Measurements from ENCODE around the gene JAKMIP2. TPM values are rescaled to one million over a fixed set of nuclear protein-coding genes. Genes with fewer than 3 reads are reported as not detected.

Gene JAKMIP2
- total RNA-seq, 4 donors from 2014 or later = 0.45 TPM; not detected in 3

DNA sequence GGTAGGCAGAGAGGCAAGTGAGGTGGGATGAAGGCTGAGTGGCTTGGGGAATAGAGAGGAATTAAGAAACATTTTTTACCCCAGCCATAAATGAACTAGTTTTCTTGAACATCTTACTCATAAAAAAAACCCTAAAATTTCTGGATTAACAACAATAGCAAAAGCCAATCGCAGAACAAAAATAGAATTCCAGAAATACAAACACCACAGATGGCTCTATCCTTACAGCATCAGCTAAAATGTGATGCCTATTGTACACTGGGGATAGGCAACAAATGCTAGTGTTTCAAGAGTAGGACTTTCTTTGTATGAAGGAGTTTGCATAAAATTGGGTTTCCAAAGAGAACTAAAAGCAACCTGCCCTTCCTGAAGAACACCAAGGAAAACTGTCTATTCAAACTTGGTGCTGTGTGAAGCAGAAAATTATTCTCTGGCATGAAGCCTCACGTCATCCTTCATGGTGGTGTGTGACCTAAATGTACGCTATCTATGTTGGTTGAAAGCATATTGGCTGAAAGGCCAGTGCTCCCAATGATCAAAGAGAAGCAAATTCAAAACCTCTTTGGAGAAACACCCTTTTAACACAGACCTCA lies 82.9 kb downstream of the JAKMIP2 start:
- no peak overlapping the region for H3K27ac ChIP-seq
- peaks cover 8% of the 10 kb centered on the region for H3K9me3 ChIP-seq
- DNase-seq (ENCODE audit: low spot score in 2 of 2) = no peak
- no peak for TF ChIP-seq POLR2AphosphoS5 (IDR thresholded peaks at IDR 0.05)
- no peak for TF ChIP-seq POLR2A (IDR thresholded peaks at IDR 0.05)
- TF ChIP-seq, protein P1, sequence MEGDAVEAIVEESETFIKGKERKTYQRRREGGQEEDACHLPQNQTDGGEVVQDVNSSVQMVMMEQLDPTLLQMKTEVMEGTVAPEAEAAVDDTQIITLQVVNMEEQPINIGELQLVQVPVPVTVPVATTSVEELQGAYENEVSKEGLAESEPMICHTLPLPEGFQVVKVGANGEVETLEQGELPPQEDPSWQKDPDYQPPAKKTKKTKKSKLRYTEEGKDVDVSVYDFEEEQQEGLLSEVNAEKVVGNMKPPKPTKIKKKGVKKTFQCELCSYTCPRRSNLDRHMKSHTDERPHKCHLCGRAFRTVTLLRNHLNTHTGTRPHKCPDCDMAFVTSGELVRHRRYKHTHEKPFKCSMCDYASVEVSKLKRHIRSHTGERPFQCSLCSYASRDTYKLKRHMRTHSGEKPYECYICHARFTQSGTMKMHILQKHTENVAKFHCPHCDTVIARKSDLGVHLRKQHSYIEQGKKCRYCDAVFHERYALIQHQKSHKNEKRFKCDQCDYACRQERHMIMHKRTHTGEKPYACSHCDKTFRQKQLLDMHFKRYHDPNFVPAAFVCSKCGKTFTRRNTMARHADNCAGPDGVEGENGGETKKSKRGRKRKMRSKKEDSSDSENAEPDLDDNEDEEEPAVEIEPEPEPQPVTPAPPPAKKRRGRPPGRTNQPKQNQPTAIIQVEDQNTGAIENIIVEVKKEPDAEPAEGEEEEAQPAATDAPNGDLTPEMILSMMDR (IDR thresholded peaks at IDR 0.05) = no peak
- no peak for TF ChIP-seq EP300 (IDR thresholded peaks at IDR 0.05)
- H3K4me1 ChIP-seq = no peaks in the 10 kb centered on the region
- no peak overlapping the region for H3K4me3 ChIP-seq
- WGBS = 87% methylated on average over 3 of the region's 3 CpGs
- no peaks in the 10 kb centered on the region for H3K36me3 ChIP-seq
- H3K27me3 ChIP-seq = no peaks in the 10 kb centered on the region

DNA sequence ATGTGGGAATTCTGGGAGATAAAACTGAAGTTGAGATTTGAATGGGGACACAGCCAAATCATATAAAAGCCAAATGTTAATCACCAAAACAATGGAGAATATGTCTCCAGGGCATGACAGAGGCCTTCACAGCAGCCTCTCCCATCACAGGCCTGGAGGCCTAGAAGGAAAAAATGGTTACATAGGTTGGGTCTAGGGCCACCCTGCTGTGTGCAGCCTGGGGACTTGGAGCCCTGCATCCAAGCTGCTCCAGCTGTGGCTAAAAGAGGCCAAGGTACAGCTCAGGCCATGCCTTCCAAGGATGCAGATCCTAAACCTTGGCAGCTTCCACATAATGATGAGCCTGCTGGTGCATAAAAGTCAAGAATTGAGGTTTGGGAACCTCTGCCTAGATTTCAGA lies 85.1 kb downstream of the JAKMIP2 start:
- H3K9me3 ChIP-seq = peaks cover 8% of the 10 kb centered on the region
- no peak overlapping the region for H3K27ac ChIP-seq
- DNase-seq (ENCODE audit: low spot score in 2 of 2) = no peak
- TF ChIP-seq POLR2A (IDR thresholded peaks at IDR 0.05) (no peak), EP300 (IDR thresholded peaks at IDR 0.05) (no peak), POLR2AphosphoS5 (IDR thresholded peaks at IDR 0.05) (no peak)
- TF ChIP-seq, protein P1 (IDR thresholded peaks at IDR 0.05) = no peak
- no peaks in the 10 kb centered on the region for H3K4me1 ChIP-seq
- no peaks in the 10 kb centered on the region for H3K27me3 ChIP-seq
- no peaks in the 10 kb centered on the region for H3K36me3 ChIP-seq
- H3K4me3 ChIP-seq = no peak overlapping the region

DNA sequence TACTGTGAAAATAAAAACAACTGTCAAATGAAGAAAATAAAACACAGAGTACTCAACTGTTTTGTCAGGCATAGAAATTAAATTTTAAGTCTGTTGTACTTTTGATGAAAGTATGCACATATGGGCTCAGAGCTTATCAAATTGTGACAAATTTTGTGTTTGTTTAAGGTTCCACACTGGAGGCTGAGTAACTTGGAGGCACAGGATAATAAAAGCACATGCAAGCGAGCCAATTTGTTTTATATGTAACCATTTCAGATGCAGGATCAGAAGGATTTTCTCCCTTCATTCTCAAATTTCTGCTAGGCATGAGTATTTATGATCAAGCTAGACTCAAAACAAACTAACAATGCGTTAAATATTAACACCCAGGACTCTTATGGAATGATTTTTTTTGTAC lies 87.8 kb downstream of the JAKMIP2 start:
- TF ChIP-seq, protein P1 (IDR thresholded peaks at IDR 0.05) = no peak
- Histone ChIP-seq H3K9me3 (peaks cover 8% of the 10 kb centered on the region), H3K36me3 (no peaks in the 10 kb centered on the region), H3K4me1 (no peaks in the 10 kb centered on the region), H3K27ac (no peak overlapping the region), H3K4me3 (no peak overlapping the region), H3K27me3 (no peaks in the 10 kb centered on the region)
- no peak for DNase-seq (ENCODE audit: low spot score in 2 of 2)
- WGBS = 82% methylated on average over 2 of the region's 2 CpGs

DNA sequence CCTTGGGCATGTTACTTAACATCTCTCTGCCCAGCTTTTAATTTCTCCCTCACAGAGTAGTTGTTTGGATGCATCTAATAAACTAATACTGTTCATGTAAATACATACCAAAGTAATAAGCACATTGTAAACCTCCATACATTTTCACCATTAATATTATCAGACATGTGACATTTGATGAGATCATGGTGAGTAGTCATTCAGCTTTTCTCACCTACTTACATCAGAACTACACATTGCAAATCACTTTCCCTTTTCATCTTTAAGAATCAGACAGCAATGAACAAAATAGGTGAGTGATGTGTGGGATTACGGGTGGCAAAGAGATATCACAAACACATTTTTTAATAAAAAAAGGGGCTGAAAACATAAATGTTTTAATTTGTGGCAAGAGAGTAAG lies 89.3 kb downstream of the JAKMIP2 start:
- Histone ChIP-seq H3K36me3 (no peaks in the 10 kb centered on the region), H3K27me3 (no peaks in the 10 kb centered on the region), H3K4me1 (no peaks in the 10 kb centered on the region), H3K27ac (no peak overlapping the region), H3K9me3 (peaks cover 8% of the 10 kb centered on the region), H3K4me3 (no peak overlapping the region)
- DNase-seq (ENCODE audit: low spot score in 2 of 2) = no peak
- TF ChIP-seq POLR2AphosphoS5 (IDR thresholded peaks at IDR 0.05) = no peak
- TF ChIP-seq, protein P1 (IDR thresholded peaks at IDR 0.05) = no peak
- no peak for TF ChIP-seq EP300 (IDR thresholded peaks at IDR 0.05)
- no peak for TF ChIP-seq POLR2A (IDR thresholded peaks at IDR 0.05)
- WGBS = 96% methylated on average over 1 of the region's 1 CpG

DNA sequence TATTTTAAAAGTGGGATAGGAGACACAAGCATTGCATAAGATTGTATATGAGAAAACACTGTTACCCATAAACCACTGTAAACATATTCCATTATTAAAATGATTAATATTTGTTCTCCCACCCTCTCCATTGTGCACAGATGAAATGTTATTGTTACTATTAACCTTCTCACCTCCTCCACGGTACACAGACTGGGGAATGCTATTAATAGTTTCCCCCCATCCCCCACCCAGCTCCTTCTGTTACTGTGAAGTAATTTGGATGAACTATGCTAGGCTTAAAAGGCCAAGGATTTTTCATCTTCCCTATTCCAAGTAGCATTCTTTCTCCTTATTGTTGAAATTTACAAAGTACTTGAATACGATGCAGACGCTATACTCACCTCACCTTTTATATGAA lies 91.4 kb downstream of the JAKMIP2 start:
- no peak for DNase-seq (ENCODE audit: low spot score in 2 of 2)
- Histone ChIP-seq H3K27me3 (no peaks in the 10 kb centered on the region), H3K9me3 (no peaks in the 10 kb centered on the region), H3K27ac (no peak overlapping the region), H3K4me1 (no peaks in the 10 kb centered on the region), H3K4me3 (no peak overlapping the region), H3K36me3 (no peaks in the 10 kb centered on the region)
- WGBS = 62% methylated on average over 3 of the region's 3 CpGs
- TF ChIP-seq EP300 (IDR thresholded peaks at IDR 0.05) = no peak
- no peak for TF ChIP-seq POLR2AphosphoS5 (IDR thresholded peaks at IDR 0.05)
- TF ChIP-seq POLR2A (IDR thresholded peaks at IDR 0.05) = no peak
- TF ChIP-seq, protein P1 (IDR thresholded peaks at IDR 0.05) = no peak
